Activated CD8-positive, alpha-beta memory T cell treated with anti-CD3 and anti-CD28 coated beads for 36 hours (primary cell): Measurements from ENCODE around the gene ACAD11. TPM values are rescaled to one million over a fixed set of nuclear protein-coding genes. Genes with fewer than 3 reads are reported as not detected.

Experiments
- CTCF ChIA-PET: fragments of 350-600 bp; sonication (Branson Sonifier 250); formaldehyde crosslinking; loops from one replicate; lab custom pipeline; 2021; ENCODE audit warnings: antibody characterized with exemption; lab: Charles Lee
- POLR2A ChIA-PET: fragments of 350-600 bp; sonication (Branson Sonifier 250); formaldehyde crosslinking; loops from one replicate; lab custom pipeline; 2021; ENCODE audit warnings: antibody characterized with exemption; lab: Charles Lee
- total RNA-seq, 2 experiments: library from RNA; stranded (reverse); gene quantifications; one replicate each; pipeline ENCODE4 v1.2.3, GENCODE V29; 2021

ACAD11 gene
- total RNA-seq, 2 experiments from 2014 or later = 10.9 to 11.1 TPM

GRCh38 chr3:132537297-132537696 is 122.3 kb downstream of the ACAD11 start:
- CTCF ChIA-PET = interaction anchor here (1.9 kb wide), 1 partner anchor 12 kb away, joined by 18 read pairs; no protein-coding TSS in a partner anchor
- POLR2A ChIA-PET = no interaction called here

- ChIA-PET CTCF (interaction anchor here (0.8 to 2.3 kb wide), 6 partner anchors 12 to 138 kb away, joined by 3 to 18 read pairs (median 5); no protein-coding TSS in a partner anchor), POLR2A (no interaction called here)
Observed at GRCh38 chr3:132536442-132537153, 123.0 kb downstream of the ACAD11 start.

- CTCF ChIA-PET = interaction anchor here (0.8 to 2.3 kb wide), 7 partner anchors 12 to 138 kb away, joined by 3 to 18 read pairs (median 5); no protein-coding TSS in a partner anchor
- POLR2A ChIA-PET = interaction anchor here (0.5 kb wide), 1 partner anchor 136 kb away, joined by 3 read pairs; no protein-coding TSS in a partner anchor
Observed at GRCh38 chr3:132535575-132536441, 123.8 kb downstream of the ACAD11 start.

- CTCF ChIA-PET = no interaction called here
- POLR2A ChIA-PET = no interaction called here
Observed at GRCh38 chr3:132530624-132531023, 129.0 kb downstream of the ACAD11 start.

GRCh38 chr3:132522353-132522752 is 137.3 kb downstream of the ACAD11 start:
- ChIA-PET POLR2A (no interaction called here), CTCF (no interaction called here)

- POLR2A ChIA-PET = no interaction called here
- CTCF ChIA-PET = no interaction called here
Observed at GRCh38 chr3:132521901-132522300, 137.7 kb downstream of the ACAD11 start.

- ChIA-PET POLR2A (no interaction called here), CTCF (interaction anchor here (1.0 kb wide), 1 partner anchor 112 kb away, joined by 3 read pairs; no protein-coding TSS in a partner anchor)
Observed at GRCh38 chr3:132519914-132520313, 139.7 kb downstream of the ACAD11 start.

GRCh38 chr3:132517311-132517710 is 142.3 kb downstream of the ACAD11 start:
- ChIA-PET POLR2A (no interaction called here), CTCF (no interaction called here)

GRCh38 chr3:132513057-132513456 is 146.6 kb downstream of the ACAD11 start:
- CTCF ChIA-PET = no interaction called here

GRCh38 chr3:132509506-132509905 is 150.1 kb downstream of the ACAD11 start:
- CTCF ChIA-PET = no interaction called here

More at GRCh38 chr3:132513057-132513456, 146.6 kb downstream of the ACAD11 start:
- POLR2A ChIA-PET = no interaction called here

GRCh38 chr3:132509096-132509495 is 150.5 kb downstream of the ACAD11 start:
- ChIA-PET CTCF (no interaction called here), POLR2A (no interaction called here)

More at GRCh38 chr3:132509506-132509905, 150.1 kb downstream of the ACAD11 start:
- POLR2A ChIA-PET = no interaction called here

Other genes with a start within 250 kb of the ACAD11 start
- 10 to 100 TPM; 39.5 to 41.0 TPM for gene DNAJC13, start 242.3 kb downstream of the ACAD11 start, total RNA-seq
- not detected for gene ACKR4, start 62.5 kb downstream of the ACAD11 start, total RNA-seq
- gene UBA5, start 520 bp upstream of the ACAD11 start, total RNA-seq = 10 to 100 TPM; 60.5 to 63.8 TPM
- gene NPHP3, start 62.6 kb upstream of the ACAD11 start, total RNA-seq = 10 to 100 TPM; 11.6 to 12.9 TPM